Fibroblast of skin of right biceps (primary cell): ENCODE data around the gene PLCG1.
"Not testable (repeated sequence)": the region's sequence is repeated elsewhere in the genome, so short reads cannot be mapped to it uniquely, and the experiment has no call there.

ENCODE experiments used
- DNase-seq: peaks from one replicate; pipeline ENCODE4 v3.0.0-alpha.2; 2013

Gene PLCG1

GRCh38 chr20:41125530-41126457 lies 11.5 kb upstream of the PLCG1 start:
- DNase-seq, result no peak

DNA sequence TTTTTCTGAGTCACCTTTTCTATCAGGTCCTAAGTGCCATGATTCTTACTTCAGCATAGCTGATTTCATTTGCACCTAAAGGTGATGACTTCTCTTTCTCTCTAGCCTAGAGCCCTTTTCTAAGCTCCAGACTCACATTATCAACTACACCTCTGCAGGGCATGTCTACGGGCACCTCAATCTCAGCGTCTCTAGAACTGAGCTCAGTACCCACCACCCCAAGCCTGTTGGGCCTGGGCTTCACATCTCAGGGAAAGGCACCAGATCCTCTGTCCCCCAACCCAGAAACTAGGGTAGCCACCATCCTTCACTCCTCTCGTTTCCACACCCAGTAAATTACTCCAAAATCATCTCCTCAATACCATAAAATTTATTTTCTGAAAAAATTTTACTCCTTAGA lies 10.6 kb upstream of the PLCG1 start:
- no peak for DNase-seq

GRCh38 chr20:41128317-41128716 lies 9.0 kb upstream of the PLCG1 start:
- not testable (repeated sequence) for DNase-seq

GRCh38 chr20:41131594-41132387 lies 5.6 kb upstream of the PLCG1 start:
- DNase-seq, result no peak

DNA sequence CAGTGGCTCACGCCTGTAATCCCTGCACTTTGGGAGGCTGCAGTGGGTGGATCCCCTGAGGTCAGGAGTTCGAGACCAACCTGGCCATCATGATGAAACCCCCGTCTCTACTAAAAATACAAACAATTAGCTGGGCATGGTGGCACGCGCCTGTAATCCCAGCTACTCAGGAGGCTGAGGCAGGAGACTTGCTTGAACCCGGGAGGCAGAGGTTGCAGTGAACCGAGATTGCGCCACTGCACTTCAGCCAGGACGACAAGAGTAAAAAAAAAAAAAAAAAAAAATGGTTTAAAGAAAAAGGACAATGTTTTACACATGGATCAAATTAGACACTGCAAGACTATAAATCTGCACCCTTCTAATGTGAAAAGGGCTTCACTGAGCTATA lies 5.0 kb upstream of the PLCG1 start:
- not testable (repeated sequence) for DNase-seq

- no peak for DNase-seq
Observed at GRCh38 chr20:41133709-41134361, 3.5 kb upstream of the PLCG1 start.

DNA sequence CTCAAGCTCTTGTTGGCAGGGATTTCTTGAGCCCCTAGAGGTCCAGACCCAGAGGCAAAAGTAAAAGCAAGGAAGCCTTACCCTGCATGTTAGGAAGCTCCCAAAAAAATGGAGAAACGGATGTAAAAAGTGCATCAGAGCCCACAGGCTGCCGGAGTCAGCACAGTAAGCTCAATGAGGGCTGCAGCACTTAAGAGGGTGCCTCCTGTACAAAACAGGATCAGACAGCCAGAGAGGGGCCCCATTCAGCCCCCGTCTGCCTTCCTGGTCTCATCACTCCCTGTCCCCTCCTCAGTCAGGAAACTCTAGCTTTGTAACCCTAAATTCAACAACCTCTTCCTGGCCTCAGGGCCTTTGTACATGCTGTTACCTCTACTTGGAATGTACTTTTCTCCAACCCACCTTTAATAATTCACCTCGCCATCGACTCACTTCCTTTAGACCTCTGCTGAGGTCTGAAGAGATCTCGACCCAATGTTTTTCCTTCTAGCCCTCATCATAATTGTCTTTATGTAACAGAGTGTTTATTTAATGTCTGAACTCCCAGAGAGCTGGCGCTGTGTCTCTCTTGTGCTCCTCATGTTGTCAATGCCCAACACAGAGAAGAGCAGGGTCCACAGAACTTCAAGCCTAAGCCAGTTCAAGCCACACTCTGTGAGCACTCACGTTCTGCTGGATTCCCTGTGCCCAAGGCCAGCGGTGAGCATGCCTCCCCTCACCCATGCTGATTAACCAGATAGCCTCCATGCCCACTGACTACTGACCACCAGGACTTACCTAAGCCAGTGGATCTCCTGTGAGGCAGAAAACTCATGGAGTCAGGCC lies 2.8 kb upstream of the PLCG1 start:
- DNase-seq, result no peak

- DNase-seq, result peak; percentile 19
Observed at GRCh38 chr20:41135187-41135887, 2.0 kb upstream of the PLCG1 start.

GRCh38 chr20:41135888-41136679 lies 1.3 kb upstream of the PLCG1 start:
- no peak for DNase-seq

GRCh38 chr20:41137614-41138474 lies 501 bp downstream of the PLCG1 start:
- DNase-seq, result peak; percentile 83

GRCh38 chr20:41138475-41139226 lies 1.3 kb downstream of the PLCG1 start:
- peak; percentile 17 for DNase-seq

DNA sequence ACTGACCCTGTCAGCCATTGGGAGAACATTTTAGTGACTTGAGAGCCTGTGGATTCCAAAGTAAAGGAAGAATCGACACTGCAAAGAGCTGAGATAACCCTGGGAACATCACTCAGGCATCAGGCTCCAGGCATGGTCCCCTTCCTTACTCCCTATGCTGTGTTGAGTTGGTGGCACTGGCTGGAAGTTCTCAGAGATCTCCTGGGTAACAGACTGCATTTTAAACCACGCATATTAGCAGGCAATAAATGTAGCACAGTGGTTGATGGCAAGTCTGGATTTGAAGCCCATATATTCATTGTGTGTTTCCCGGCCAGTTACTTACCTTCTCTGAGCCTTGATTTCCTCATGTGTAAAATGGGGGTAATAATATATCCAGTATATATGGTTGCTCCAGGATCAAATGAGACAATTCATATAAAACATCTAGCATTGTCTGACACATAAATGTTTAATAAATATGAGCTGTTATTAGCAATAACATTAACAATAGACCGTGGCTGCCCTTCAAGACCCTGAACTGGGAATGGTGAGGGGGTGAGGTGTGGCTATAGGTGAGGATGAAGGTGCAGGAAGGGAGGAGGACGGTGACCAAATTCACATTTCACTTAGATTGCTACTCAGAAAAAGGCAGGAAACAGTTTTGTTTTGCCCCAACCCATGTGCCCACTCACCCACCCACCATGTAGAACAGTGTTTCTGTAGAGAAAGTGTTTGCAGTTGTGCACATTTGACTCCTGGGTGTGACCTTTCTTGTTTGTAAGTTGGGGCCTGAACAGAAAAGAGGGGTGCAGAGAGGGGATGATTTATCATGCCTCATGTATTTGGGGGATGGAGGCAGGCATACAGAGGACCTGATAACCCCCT lies 2.1 kb downstream of the PLCG1 start:
- no peak for DNase-seq

DNA sequence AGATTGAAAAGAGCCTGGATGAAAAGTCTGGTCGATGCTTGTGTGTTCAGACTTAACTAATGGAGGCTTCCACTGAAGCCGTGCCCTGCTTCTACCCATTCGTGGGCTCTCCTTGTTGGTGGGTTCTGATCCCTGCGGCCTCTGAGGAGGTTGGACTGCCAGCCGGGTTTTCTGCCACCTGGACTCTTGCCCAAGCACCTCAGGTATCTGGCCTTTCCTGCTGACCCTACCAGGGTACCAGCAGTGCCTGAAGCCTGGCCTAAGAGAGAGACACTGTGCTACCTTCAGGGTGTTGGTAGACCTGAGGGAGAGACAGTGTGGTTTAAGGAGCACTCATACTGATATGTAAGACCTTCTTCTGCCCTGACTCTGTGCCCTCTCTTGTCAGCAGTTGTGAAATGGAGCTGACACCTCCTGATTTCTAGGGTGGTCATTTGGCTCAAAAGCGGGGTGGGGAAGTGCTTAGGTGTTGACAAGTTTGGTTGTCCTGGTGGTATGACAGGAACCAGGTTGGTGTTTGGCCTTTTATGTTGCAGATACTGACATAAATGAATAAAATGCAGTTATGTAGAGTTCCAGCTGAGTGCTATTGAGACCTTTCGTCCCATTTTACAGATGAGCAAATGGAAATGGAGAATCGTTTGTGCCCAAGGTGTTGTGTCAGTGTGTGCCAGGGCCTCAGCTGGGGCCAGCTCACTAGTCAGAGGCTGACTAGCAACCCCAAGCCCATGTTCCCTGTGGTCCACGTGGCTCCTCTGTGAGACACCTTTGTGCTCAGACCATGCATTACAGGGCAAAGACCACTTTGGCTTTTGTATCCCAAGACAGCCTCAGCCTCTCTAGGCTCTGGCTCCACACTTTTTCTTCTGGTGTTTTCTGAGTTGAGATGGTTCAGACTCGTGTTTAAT lies 3.1 kb downstream of the PLCG1 start:
- DNase-seq, result no peak

DNA sequence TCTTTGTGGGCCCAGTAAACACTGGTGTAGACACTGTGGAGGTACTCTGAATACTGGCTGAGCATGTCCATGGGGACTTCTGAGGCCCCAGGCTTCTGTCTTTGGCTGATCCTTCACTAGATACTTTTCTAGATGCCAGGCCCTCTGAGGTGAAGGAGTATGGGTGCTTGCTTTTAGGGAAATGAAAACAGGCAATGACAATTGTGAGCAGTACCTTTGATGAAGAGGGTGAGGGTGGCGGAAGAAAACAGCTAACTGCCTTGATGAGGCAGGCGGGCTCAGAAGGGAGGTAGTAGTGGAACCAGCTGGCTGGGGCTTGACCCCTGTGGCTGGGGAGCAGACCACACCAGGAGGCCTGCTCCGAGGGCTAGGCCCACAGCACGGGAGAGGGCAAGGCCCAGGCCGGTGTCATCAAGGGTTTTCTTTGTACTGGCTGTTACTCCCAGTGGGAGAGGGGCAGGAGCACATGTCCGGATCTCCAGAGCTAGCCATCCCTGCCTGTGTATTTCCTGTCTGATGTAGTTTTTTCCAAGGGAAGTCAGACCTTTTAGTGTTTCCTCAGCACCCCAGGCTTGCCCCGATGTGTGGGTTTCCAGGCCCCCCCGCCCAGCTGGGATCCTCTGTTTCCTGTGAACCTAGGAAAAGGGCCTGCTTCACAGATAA lies 3.9 kb downstream of the PLCG1 start:
- peak; percentile 22 for DNase-seq

- no peak for DNase-seq
Observed at GRCh38 chr20:41142245-41142644, 4.9 kb downstream of the PLCG1 start.

DNA sequence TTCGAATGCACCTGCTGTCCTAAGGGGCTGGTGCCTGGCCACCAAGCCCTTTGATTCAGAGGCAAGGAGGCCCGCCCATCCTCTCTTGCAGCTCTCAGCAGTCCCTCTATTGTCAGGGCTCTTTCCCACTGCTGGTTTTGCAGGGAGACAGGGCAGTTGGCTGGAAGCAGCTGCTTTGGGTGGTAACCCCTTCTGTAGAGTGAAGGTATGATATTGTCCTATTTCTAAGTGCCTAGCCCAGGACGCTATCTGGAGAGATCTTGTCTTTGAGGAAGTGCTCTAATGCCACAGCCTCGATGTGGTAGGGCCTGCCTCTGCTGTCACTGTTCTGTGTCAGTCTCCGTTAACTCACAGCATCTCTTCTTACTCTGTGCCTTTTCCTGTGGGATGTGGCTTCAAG lies 5.6 kb downstream of the PLCG1 start:
- no peak for DNase-seq

- DNase-seq, result no peak
Observed at GRCh38 chr20:41143354-41143753, 6.0 kb downstream of the PLCG1 start.
